ENCODE results near the gene ADA. TPM values are rescaled to one million over a fixed set of nuclear protein-coding genes. Genes with fewer than 3 reads are reported as not detected.
"Not testable (repeated sequence)": the region's sequence is repeated elsewhere in the genome, so short reads cannot be mapped to it uniquely, and the experiment has no call there.

Gene ADA
- 4.4 and 7.2 TPM in 2 replicates for total RNA-seq (2014; rRNA removed; shearing (Covaris generic))

DNA sequence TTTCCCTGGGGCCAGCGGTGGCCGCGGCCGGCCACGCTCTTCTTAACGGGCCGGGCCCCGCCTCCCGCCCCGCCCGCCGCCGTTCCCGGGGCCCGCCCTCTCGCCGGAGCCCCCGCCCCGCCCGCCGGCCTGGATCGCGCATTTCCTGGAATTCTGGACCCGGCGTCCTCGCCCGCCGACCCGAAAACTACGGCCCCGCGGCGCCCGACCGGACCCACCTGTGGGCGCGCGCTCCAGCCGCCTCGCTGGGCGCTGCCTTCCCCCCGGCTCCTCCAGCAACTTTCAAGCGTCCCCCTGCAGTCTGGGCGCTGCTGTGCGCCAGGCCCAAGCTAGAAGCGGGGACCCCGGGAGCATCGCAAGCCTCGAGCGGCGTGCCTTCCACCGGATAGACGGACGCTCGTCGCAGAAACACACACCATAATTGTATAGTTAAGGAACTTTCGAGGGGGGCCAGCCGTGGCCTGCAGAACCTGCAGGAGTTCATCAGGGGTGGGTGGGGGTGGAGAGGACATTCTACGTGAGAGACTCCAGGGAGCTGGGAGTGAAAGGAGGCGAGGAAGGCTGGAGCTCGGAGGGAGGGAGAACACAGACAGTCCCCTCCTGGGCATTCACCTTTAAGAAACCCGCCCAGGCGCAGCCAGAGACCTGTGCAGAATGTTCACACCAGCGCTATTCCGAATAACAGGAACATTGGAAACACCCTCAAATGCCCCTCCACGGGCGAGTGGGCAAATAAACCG lies at the start of gene ADA:
Gene ADA (minus strand): TSS at position 16 of the 740 bp plus-strand sequence. CDS start 92 bp downstream, outside the sequence.
- DNase-seq (ENCODE audit: low read depth) = peak; percentile 63

- no peak for DNase-seq (ENCODE audit: low read depth)
Measured at GRCh38 chr20:44700306-44700705, 48.8 kb upstream of the ADA start.

DNA sequence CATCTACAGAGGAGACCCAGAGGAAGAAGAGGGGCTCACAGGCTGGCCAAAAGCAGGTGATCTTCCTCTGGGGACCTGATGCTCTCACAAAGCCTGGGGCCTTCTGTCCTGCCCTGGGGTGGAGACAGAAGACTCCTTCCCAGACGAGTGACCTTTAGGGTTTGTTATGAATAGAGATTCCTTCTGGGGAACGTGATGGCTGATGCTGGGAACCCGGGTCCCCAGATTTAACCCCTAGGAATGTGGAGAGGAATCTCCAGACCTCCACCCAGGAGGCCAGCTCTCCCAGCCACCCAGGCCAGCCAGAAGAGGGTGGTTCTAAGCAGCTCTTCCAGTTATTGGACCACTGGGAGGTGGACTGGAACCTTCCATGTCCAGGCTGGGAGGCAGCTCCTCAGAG lies 46.9 kb upstream of the ADA start:
- no peak for DNase-seq (ENCODE audit: low read depth)

GRCh38 chr20:44697041-44697440 lies 45.5 kb upstream of the ADA start:
- DNase-seq (ENCODE audit: low read depth) = not testable (repeated sequence)

DNA sequence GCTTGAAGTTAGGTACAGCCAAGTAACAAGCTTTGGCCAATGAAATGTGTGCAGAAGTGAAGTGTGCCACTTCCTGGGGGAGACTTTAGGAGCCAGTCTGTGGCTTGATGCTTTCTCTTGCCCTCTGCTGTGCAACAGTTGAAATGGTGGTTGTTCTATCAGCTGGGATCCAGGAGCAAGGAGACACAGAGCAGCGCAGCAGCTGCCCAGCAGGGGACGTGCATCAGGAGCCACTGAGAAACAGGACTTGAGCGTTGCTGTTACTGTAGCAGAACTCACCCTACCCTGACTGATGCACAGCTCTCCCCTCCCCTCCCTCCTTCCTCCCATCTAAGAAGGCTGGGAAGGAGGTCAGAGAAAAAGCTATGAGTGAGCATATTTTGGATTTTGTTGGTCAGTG lies 44.8 kb upstream of the ADA start:
- DNase-seq (ENCODE audit: low read depth) = no peak

DNA sequence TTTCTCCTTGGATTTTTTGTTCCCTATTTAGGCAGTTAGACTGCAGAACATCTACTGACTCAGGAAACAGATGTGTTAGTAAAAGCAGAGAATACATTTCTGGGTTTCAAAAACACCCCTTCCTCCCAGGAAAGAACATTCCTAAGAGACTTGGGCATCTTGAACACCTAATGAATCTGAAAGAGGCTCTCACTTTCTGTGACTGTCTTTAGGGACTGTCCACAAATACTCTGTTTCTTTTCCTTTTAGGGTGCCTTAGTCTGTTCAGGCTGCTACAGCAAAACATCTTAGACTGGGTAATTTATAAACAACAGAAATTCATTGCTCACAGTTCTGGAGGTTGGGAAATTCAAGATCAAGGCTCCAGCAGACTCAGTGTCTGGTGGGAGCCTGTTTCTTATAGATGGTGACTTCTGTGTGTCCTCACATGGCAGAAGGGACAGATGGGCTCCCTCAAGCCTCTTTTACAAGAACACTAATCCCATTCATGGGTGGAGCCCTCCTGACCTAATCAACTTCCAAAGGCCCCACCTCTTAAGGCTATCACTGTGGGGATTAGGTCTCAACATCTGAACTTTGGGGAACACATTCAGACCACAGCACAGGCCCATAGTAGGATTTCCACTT lies 44.3 kb upstream of the ADA start:
- no peak for DNase-seq (ENCODE audit: low read depth)

- DNase-seq (ENCODE audit: low read depth) = no peak
Measured at GRCh38 chr20:44695295-44695673, 43.8 kb upstream of the ADA start.

DNA sequence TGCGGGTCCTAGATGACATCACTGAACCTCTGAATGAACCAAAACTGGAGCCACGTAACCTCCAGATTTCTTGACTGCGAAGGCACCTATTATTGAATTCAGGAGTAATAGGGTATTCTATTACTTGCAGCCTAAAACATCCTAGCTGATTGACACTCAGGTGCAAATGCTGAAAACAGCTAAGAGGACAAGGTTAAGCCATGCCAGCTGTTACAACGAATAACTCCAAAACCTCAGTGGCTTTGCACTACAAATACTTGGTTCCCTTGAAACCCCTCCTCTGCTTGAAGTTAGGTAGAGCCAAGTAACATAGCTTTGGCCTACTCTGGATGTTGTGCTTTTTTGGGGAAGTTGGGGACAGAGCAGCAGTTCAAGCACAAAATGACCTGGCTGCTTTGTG lies 42.7 kb upstream of the ADA start:
- DNase-seq (ENCODE audit: low read depth) = no peak

GRCh38 chr20:44693627-44694026 lies 42.1 kb upstream of the ADA start:
- DNase-seq (ENCODE audit: low read depth) = no peak

GRCh38 chr20:44692932-44693480 lies 41.5 kb upstream of the ADA start:
- peak; percentile 100 for DNase-seq (ENCODE audit: low read depth)

- DNase-seq (ENCODE audit: low read depth) = peak; percentile 65
Measured at GRCh38 chr20:44691424-44692423, 40.2 kb upstream of the ADA start.

GRCh38 chr20:44690781-44691423 lies 39.4 kb upstream of the ADA start:
- no peak for DNase-seq (ENCODE audit: low read depth)

GRCh38 chr20:44689809-44690208 lies 38.3 kb upstream of the ADA start:
- DNase-seq (ENCODE audit: low read depth) = no peak

DNA sequence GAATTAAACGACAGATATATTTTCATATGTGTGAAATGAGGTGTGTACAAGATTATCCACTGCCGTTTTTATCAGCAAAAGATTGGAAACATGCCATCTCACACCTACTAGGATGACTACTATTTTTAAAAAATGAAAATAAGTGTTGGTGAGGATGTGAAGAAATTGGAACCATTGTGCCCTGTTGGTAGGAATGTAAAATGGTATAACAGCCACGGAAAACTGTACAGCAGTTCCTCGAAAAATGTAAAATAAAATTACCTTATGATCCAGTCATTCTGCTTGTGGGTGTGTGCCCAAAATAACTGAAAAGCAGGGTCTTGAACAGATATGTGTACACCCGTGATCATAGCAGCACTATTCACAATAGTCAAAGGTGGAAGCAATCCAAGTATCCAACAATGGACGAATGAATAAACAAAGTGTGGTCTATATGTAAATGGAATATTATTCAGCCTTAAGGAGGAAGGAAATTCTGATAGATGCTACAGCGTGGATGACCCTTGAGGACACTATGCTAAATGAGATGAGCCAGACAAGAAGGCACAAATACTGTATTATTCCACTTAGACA lies 36.6 kb upstream of the ADA start:
- DNase-seq (ENCODE audit: low read depth) = no peak

DNA sequence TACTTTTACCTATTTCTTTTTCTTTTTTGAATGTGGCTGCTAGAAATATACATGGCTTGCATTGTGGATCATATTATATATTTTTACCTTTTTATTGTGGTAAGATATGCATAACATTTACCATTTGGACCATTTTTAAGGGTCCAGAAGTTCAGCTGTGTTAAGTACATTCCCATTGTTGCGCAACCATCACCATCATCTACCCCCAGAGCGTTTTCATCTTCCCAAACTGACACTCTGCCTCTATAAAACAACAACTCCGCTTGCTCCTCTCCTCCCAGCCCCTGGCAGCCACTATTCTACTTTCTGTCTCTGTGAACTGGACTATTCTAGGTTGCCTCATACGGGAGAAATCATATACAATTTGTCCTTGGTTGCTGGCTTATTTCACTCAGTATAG lies 35.4 kb upstream of the ADA start:
- no peak for DNase-seq (ENCODE audit: low read depth)

DNA sequence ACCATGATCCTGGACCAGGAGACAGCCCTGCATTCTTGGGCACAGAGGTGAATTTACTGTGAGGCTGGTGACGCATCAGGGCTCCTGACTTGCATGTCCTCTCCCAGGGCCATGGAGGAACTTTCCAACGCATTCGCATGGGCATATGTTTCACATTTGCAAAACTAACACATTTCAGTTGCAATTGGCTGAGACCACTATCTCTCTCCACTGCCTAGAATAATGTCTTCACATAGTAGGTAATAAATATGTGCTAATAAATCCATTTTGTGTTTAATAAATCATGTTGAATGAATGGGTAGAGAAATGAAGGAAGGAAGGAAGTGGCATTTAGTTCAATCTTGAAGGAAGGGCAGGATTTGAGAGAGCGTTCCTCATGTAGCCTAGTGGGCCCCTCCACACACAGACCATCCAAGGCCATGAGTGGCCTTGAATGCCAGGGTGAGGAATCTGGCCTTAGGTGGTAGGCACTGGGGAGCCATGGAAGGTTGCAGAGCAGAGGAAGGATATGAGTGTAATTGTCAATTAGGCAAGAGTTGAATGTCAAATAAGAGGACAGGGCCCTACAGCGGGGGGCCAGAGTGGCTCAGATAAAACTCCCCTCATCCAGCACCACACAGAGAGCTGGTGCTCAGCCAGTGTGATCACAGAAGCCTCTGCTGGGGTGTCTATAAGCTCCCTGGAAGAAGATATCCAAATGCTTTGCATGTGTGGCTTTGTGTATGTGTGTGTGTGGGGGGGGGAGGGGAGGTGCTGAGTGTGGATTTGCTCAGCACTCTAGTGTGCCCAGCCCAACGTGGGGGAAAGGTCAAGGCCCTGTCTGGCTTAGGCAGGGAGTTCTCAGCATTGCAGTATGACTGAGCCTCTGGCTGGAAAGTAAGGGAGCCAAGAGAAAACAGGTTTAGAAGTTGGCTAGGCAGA lies 32.8 kb upstream of the ADA start:
- no peak for DNase-seq (ENCODE audit: low read depth)

DNA sequence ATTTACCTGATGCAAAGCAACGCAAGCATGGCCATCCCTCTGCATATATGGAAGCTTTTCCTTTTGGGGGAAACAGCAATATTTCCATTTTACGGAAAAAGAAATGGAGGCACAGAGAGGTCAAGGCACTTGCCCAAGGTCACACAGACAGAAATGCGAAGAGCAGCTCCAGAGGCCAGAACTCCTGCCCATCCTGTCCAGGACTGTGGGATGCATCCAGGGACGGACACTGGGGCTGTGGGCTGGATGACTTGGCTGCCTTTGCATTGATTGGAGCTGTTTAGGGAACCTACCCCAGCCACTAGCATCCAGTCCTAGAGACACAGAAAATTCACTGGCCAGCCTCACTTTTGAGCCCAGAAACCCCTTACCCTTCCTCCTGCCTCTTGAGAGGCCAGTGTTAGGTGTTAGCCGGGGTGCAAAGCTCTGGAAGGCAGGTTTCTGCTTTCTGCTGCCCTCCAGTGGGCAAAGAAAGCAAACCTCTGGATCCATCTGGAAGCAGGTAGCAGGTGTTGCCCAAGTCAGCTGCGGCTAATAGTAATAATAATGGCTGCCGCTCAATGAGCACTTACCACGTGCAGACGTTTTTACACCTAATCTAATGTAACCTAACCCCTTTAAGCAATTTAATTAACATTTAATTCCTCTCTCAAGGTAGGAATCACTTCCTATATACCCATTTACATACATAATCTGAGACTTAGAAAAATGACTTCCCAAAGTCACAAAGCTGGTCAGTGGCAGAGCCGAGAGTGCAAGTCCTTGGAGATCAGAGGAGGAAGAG lies 32.0 kb upstream of the ADA start:
- DNase-seq (ENCODE audit: low read depth) = peak; percentile 48

- DNase-seq (ENCODE audit: low read depth) = no peak
Measured at GRCh38 chr20:44681796-44682566, 30.5 kb upstream of the ADA start.
